PC-3 (cell line): Measurements from ENCODE around the gene TBXT. TPM values are rescaled to one million over a fixed set of nuclear protein-coding genes. Genes with fewer than 3 reads are reported as not detected.

Experiments
- ATAC-seq: fragments of 200-7000 bp; cut with Tn5 transposase; 2 replicates; pipeline ENCODE4 v1.9.1; 2020; ENCODE audit warnings: mild to moderate bottlenecking, moderate library complexity
- BruUV-seq: library from RNA; stranded (reverse); fragments of 400-500 nt; replicated peaks from 2 replicates; lab custom pipeline; 2021; lab: Mats Ljungman, UMichigan
- CTCF ChIA-PET: fragments of 300-600 bp; sonication (Branson Sonifier 250); formaldehyde crosslinking; loops from one replicate; lab custom pipeline; 2022; ENCODE audit warnings: antibody characterized with exemption; lab: Charles Lee
- POLR2A ChIA-PET: fragments of 300-600 bp; sonication (Branson Sonifier 250); formaldehyde crosslinking; loops from one replicate; lab custom pipeline; 2022; ENCODE audit warnings: antibody characterized with exemption; ENCODE audit not compliant: unreplicated experiment; lab: Charles Lee
- DNase-seq: peaks from one replicate; pipeline ENCODE4 v3.0.0-alpha.2; 2015
- H2AFZ ChIP-seq: fragments of 300-600 bp; sonication (generic); 2 replicates; pipeline ENCODE4 v1.6.0; 2016; ENCODE audit warnings: antibody characterized with exemption, low read length
- H3F3A ChIP-seq: fragments of 300-600 bp; sonication (generic); one replicate; pipeline ENCODE4 v1.6.0; 2017; ENCODE audit warnings: antibody characterized with exemption, low read length, control low read depth, mild to moderate bottlenecking; ENCODE audit not compliant: unreplicated experiment
- H3K27ac ChIP-seq: fragments of 300-600 bp; sonication (generic); 2 replicates; pipeline ENCODE4 v1.5.1; 2016; ENCODE audit warnings: mild to moderate bottlenecking, low read length
- H3K27me3 ChIP-seq: fragments of 300-600 bp; sonication (generic); 2 replicates; pipeline ENCODE4 v1.6.1; 2016; ENCODE audit warnings: low read length, mixed read lengths
- H3K36me3 ChIP-seq: fragments of 300-600 bp; sonication (generic); 2 replicates; pipeline ENCODE4 v1.6.1; 2016; ENCODE audit warnings: low read depth, mixed run types, low read length, mixed read lengths
- H3K4me1 ChIP-seq: fragments of 300-600 bp; sonication (generic); 2 replicates; pipeline ENCODE4 v1.5.1; 2016; ENCODE audit warnings: low read length; ENCODE audit not compliant: insufficient read depth
- H3K4me2 ChIP-seq: fragments of 300-600 bp; sonication (generic); 2 replicates; pipeline ENCODE4 v1.6.0; 2016; ENCODE audit warnings: low read length
- H3K4me3 ChIP-seq: fragments of 300-600 bp; sonication (generic); 2 replicates; pipeline ENCODE4 v1.5.1; 2016; ENCODE audit warnings: mild to moderate bottlenecking, low read length, mixed read lengths
- H3K79me2 ChIP-seq: fragments of 300-600 bp; sonication (generic); 2 replicates; pipeline ENCODE4 v1.6.1; 2017; ENCODE audit warnings: low read length, mixed read lengths
- H3K9ac ChIP-seq: fragments of 300-600 bp; sonication (generic); 2 replicates; pipeline ENCODE4 v1.6.0; 2016; ENCODE audit warnings: mild to moderate bottlenecking, low read length
- H3K9me2 ChIP-seq: fragments of 300-600 bp; sonication (generic); replicated peaks from 2 replicates; pipeline ENCODE4 v1.6.1; 2016; ENCODE audit warnings: mixed run types, low read length, mixed read lengths
- H3K9me3 ChIP-seq: fragments of 300-600 bp; sonication (generic); 2 replicates; pipeline ENCODE4 v1.6.1; 2016; ENCODE audit warnings: low read length, mixed read lengths
- H4K20me1 ChIP-seq: fragments of 300-600 bp; sonication (generic); 2 replicates; pipeline ENCODE4 v1.6.1; 2016; ENCODE audit warnings: low read length, mixed read lengths
- CTCF ChIP-seq: fragments of 300-600 bp; sonication (generic); conservative IDR thresholded peaks from 2 replicates; pipeline ENCODE4 v1.5.1; 2017; ENCODE audit warnings: antibody characterized with exemption, low read depth, mild to moderate bottlenecking, low read length
- EZH2 ChIP-seq: fragments of 300-600 bp; sonication (generic); IDR thresholded peaks from one replicate; pipeline ENCODE4 v1.6.1; 2017; ENCODE audit warnings: antibody characterized with exemption, mild to moderate bottlenecking, low read length; ENCODE audit not compliant: unreplicated experiment
- EZH2phosphoT487 ChIP-seq: fragments of 300-600 bp; sonication (generic); IDR thresholded peaks from 2 replicates; pipeline ENCODE4 v1.6.1; 2018; ENCODE audit warnings: mild to moderate bottlenecking, antibody characterized with exemption, low read length, borderline replicate concordance
- intact Hi-C: fragments of 100-400 bp; cut with micrococcal nuclease; formaldehyde crosslinking; loops from 2 replicates; pipeline ENCODE4 v1.9.0; 2023
- total RNA-seq: library from RNA; depleted of rRNA; stranded (reverse); fragments of >200 nt; gene quantifications from 2 replicates; pipeline ENCODE4 v1.2.3, GENCODE V29; 2014

The TBXT gene
- total RNA-seq, 1 experiment from 2014 or later, result not detected

DNA sequence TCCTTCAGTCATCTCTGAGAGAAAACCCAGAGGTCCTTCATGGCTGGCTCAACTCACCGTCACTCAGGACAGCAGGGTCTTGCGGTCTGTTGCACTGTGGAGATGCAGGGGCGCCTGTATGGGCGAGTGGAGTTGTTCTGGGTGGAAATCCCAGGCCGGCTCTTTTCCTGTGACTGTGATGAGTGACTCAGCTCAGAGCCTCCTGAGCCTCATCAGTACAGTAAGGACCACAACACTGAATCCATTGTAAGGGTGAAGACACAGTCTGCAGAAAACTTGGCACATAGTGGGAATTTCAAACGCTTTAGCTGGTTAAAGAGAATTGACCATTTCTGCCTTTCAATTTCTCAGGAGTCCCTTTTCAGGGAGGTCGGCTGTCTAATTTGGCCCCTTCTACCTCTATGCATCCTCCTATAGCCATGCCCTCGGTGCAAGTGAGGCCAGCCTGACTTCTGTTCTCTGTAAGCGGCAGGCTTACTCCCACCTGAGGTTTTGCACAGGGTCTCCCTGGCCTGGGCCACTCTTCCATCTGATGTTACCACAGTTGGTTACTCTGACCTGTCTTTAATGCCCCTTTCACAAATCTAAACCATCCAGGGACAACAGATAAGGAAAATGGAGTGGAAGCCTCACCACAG is 35.5 kb upstream of the TBXT start:
- DNase-seq (no peak), ATAC-seq (no peak)
- Histone ChIP-seq H3F3A (no peaks in the 10 kb centered on the region), H3K79me2 (no peaks in the 10 kb centered on the region), H2AFZ (no peak overlapping the region), H3K36me3 (no peaks in the 10 kb centered on the region), H3K4me1 (no peaks in the 10 kb centered on the region), H3K27ac (no peak overlapping the region), H3K4me2 (no peak overlapping the region), H3K9ac (no peak overlapping the region), H4K20me1 (no peaks in the 10 kb centered on the region), H3K9me2 (no peaks in the 10 kb centered on the region), H3K27me3 (peaks cover 42% of the 10 kb centered on the region), H3K4me3 (no peak overlapping the region), H3K9me3 (no peaks in the 10 kb centered on the region)
- BruUV-seq, result no TSS peak
- TF ChIP-seq EZH2phosphoT487 (no peak), EZH2 (no peak), CTCF (no peak)
- intact Hi-C loops, result no loop called here
- ChIA-PET POLR2A (no interaction called here), CTCF (no interaction called here)

DNA sequence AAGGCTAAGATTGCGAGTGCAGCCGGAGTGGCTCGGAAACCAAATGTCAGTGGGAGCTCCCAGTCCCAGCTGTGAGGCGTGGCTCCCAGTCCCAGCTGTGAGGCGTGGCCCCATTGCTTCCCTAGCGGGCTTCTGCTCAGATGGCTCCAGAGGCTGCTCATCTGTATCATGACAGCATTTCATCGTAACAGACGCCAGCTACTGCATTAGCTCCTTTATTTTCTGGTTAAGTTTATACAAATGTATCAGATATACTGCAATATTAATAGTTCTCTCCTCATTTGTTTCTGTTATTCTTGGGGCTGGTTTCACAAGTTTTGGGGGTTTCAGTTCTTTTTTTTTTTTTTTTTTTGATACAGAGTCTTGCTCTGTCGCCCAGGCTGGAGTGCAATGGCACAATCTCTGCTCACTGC is 34.7 kb upstream of the TBXT start:
- H3F3A ChIP-seq, result no peaks in the 10 kb centered on the region
- ChIA-PET POLR2A (no interaction called here), CTCF (no interaction called here)
- H3K4me3 ChIP-seq, result no peak overlapping the region
- no peaks in the 10 kb centered on the region for H3K36me3 ChIP-seq
- no peaks in the 10 kb centered on the region for H3K9me3 ChIP-seq
- H3K27me3 ChIP-seq, result peaks cover 50% of the 10 kb centered on the region
- no peaks in the 10 kb centered on the region for H3K4me1 ChIP-seq
- BruUV-seq, result no TSS peak
- H4K20me1 ChIP-seq, result no peaks in the 10 kb centered on the region
- no peaks in the 10 kb centered on the region for H3K9me2 ChIP-seq
- DNase-seq, result no peak
- H2AFZ ChIP-seq, result no peak overlapping the region
- no peaks in the 10 kb centered on the region for H3K79me2 ChIP-seq
- no peak for ATAC-seq
- intact Hi-C loops, result no loop called here
- TF ChIP-seq EZH2 (no peak), EZH2phosphoT487 (no peak), CTCF (no peak)
- H3K4me2 ChIP-seq, result no peak overlapping the region
- H3K27ac ChIP-seq, result no peak overlapping the region
- H3K9ac ChIP-seq, result no peak overlapping the region

- POLR2A ChIA-PET, result no interaction called here
- ATAC-seq, result no peak
Measured at GRCh38 chr6:166201878-166202277, 34.2 kb upstream of the TBXT start.

More at GRCh38 chr6:166201878-166202277, 34.2 kb upstream of the TBXT start:
- CTCF ChIA-PET, result no interaction called here
- Histone ChIP-seq H2AFZ (no peak overlapping the region), H3K9me2 (no peaks in the 10 kb centered on the region), H3K9me3 (no peaks in the 10 kb centered on the region), H3K4me1 (no peaks in the 10 kb centered on the region), H3K27me3 (peaks cover 55% of the 10 kb centered on the region), H4K20me1 (no peaks in the 10 kb centered on the region), H3K4me3 (no peak overlapping the region), H3K4me2 (no peak overlapping the region), H3K79me2 (no peaks in the 10 kb centered on the region), H3K9ac (no peak overlapping the region), H3K36me3 (no peaks in the 10 kb centered on the region), H3K27ac (no peak overlapping the region), H3F3A (no peaks in the 10 kb centered on the region)
- no peak for DNase-seq
- TF ChIP-seq EZH2phosphoT487 (no peak), CTCF (no peak), EZH2 (no peak)
- no TSS peak for BruUV-seq
- intact Hi-C loops, result no loop called here
